T-helper 9 cell (primary cell): ENCODE data around the gene CYP24A1.

Experiments
- DNase-seq: peaks from one replicate; pipeline ENCODE4 v3.0.0-alpha.2; 2020

CYP24A1 gene

GRCh38 chr20:54155736-54156317 is 18.0 kb downstream of the CYP24A1 start:
- DNase-seq: no peak

GRCh38 chr20:54154439-54154838 is 19.3 kb downstream of the CYP24A1 start:
- no peak for DNase-seq

- no peak for DNase-seq
These were observed 19.9 kb downstream of the CYP24A1 start for GRCh38 chr20:54153847-54154246.

GRCh38 chr20:54153041-54153327 is 20.8 kb downstream of the CYP24A1 start:
- DNase-seq: no peak

- DNase-seq: no peak
These were observed 21.4 kb downstream of the CYP24A1 start for GRCh38 chr20:54152227-54153040.

GRCh38 chr20:54151511-54152226 is 22.1 kb downstream of the CYP24A1 start:
- DNase-seq: no peak

GRCh38 chr20:54151075-54151439 is 22.7 kb downstream of the CYP24A1 start:
- DNase-seq: no peak

- no peak for DNase-seq
These were observed 24.0 kb downstream of the CYP24A1 start for GRCh38 chr20:54149765-54150264.

- DNase-seq: no peak
These were observed 24.6 kb downstream of the CYP24A1 start for GRCh38 chr20:54148947-54149764.

GRCh38 chr20:54146672-54147071 is 27.1 kb downstream of the CYP24A1 start:
- DNase-seq: no peak

GRCh38 chr20:54144847-54145414 is 28.9 kb downstream of the CYP24A1 start:
- no peak for DNase-seq

GRCh38 chr20:54140927-54141566 is 32.7 kb downstream of the CYP24A1 start:
- DNase-seq: no peak

GRCh38 chr20:54140486-54140885 is 33.3 kb downstream of the CYP24A1 start:
- DNase-seq: no peak

GRCh38 chr20:54140067-54140466 is 33.7 kb downstream of the CYP24A1 start:
- no peak for DNase-seq

- DNase-seq: no peak
These were observed 34.6 kb downstream of the CYP24A1 start for GRCh38 chr20:54139188-54139587.

GRCh38 chr20:54138427-54138826 is 35.4 kb downstream of the CYP24A1 start:
- DNase-seq: no peak

GRCh38 chr20:54137115-54137514 is 36.7 kb downstream of the CYP24A1 start:
- DNase-seq: no peak

GRCh38 chr20:54134445-54135220 is 39.2 kb downstream of the CYP24A1 start:
- no peak for DNase-seq

GRCh38 chr20:54133434-54134427 is 40.1 kb downstream of the CYP24A1 start:
- no peak for DNase-seq
